Measurements from ENCODE around the gene CCDC152. TPM values are rescaled to one million over a fixed set of nuclear protein-coding genes. Genes with fewer than 3 reads are reported as not detected.

CCDC152 gene
- total RNA-seq, 1 experiment from 2014 or later = 0.13 TPM

GRCh38 chr5:42799241-42799608, 42.6 kb downstream of the CCDC152 start:
- Mint-ChIP-seq H3K4me1 (no peaks in the 10 kb centered on the region), H3K4me3 (no peak overlapping the region), H3K27me3 (ENCODE audit: low read depth) (no peaks in the 10 kb centered on the region), H3K36me3 (ENCODE audit: insufficient read depth in 1 of 3, low read depth in 3 of 3) (no peaks in the 10 kb centered on the region; a peak in 1 of 7 replicates), H3K27ac (no peak overlapping the region), H3K9me3 (no peaks in the 10 kb centered on the region; a peak in 1 of 5 replicates)
- Histone ChIP-seq H3K23me2 (ENCODE audit: insufficient read length, low read depth, low read length, poor library complexity, severe bottlenecking) (no peaks in the 10 kb centered on the region), H2BK5ac (ENCODE audit: insufficient read length, low read length) (no peak overlapping the region), H3K9ac (ENCODE audit: extremely low read depth, insufficient read length, low read length) (no peak overlapping the region), H2BK15ac (ENCODE audit: low read depth, low read length) (no peak overlapping the region), H4K91ac (ENCODE audit: insufficient read length, low read depth, low read length) (no peak overlapping the region), H3T11ph (ENCODE audit: low read length) (no peak overlapping the region), H4K5ac (ENCODE audit: insufficient read length, low read depth, low read length) (no peak overlapping the region), H3K18ac (ENCODE audit: insufficient read length, low read depth, low read length) (no peak overlapping the region), H3K4me1 (ENCODE audit: insufficient read depth, low read length) (no peaks in the 10 kb centered on the region), H4K20me1 (ENCODE audit: control insufficient read depth, insufficient read depth, insufficient read length) (no peaks in the 10 kb centered on the region), H3K23ac (ENCODE audit: insufficient read length, low read depth, low read length) (no peak overlapping the region), H3K4ac (ENCODE audit: low read depth, low read length) (no peak overlapping the region), H4K8ac (replicated peaks; ENCODE audit: insufficient read length, low read depth, low read length) (no peak overlapping the region), H3K56ac (ENCODE audit: insufficient read length, low read depth, low read length) (no peak overlapping the region), H2BK12ac (ENCODE audit: insufficient read length, low read depth, low read length) (no peak overlapping the region), H3K79me2 (ENCODE audit: insufficient read depth, low read length) (no peaks in the 10 kb centered on the region), H2BK120ac (ENCODE audit: low read depth, low read length, poor library complexity, severe bottlenecking) (no peak overlapping the region), H3K14ac (ENCODE audit: insufficient read depth, low read length) (no peak overlapping the region), H3K9me3 (ENCODE audit: control insufficient read depth, low read depth, low read length) (no peaks in the 10 kb centered on the region), H2AFZ (ENCODE audit: low read length) (no peak overlapping the region), H2AK5ac (ENCODE audit: insufficient read length, low read length) (no peak overlapping the region), H3K79me1 (ENCODE audit: insufficient read depth, low read depth, low read length, poor library complexity, severe bottlenecking) (no peaks in the 10 kb centered on the region), H3K4me2 (ENCODE audit: insufficient read depth, insufficient read length, low read length) (no peak overlapping the region), H3K27me3 (ENCODE audit: insufficient read depth, low read length) (no peaks in the 10 kb centered on the region), H3K27ac (ENCODE audit: insufficient read length, low read depth, low read length) (no peak overlapping the region), H2BK20ac (ENCODE audit: low read depth, low read length, poor library complexity, severe bottlenecking) (no peak overlapping the region)
- DNase-seq = no peak
- TF ChIP-seq CTCF (conservative IDR thresholded peaks at IDR 0.05) = no peak
